HFF-Myc (cell line): Measurements from ENCODE around the gene MATN1.

ENCODE experiments used
- DNase-seq: peaks from one replicate; pipeline ENCODE4 v3.0.0-alpha.2; 2011; ENCODE audit warnings: low read depth; ENCODE audit errors: extremely low read depth
- H3K4me3 ChIP-seq: replicated peaks from 2 replicates; pipeline ENCODE4 v1.5.1; 2011; ENCODE audit warnings: low read depth, mild to moderate bottlenecking, control low read depth, low read length
- TF ChIP-seq, protein P1 (sequence below): IDR thresholded peaks from 2 replicates; pipeline ENCODE4 v1.5.1; 2012; ENCODE audit warnings: mild to moderate bottlenecking, low read depth, low read length, control low read depth; ENCODE audit errors: missing control alignments

Gene MATN1

DNA sequence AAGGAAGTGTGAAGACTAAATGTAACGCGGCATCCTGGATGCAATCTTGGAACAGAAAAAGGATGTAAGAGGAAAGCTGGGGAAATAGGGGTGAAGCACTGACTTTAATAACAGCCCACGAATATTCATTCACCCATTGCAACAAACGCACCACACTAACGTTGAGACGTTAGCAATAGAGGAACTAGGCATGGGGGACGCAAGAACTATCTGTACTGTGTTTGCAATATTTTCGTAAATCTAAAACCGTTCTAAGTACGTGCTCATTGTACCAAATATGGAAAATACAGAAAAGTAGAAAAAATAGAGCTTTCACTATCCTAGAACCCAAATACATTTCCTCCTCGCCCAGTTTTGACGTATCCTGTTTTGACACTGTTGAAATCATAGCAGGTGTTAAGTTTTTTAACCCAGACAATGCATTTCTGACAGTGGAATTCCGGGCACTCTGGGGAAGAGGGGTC lies 30.3 kb upstream of the MATN1 start:
- no peak overlapping the region for H3K4me3 ChIP-seq
- TF ChIP-seq, protein P1, sequence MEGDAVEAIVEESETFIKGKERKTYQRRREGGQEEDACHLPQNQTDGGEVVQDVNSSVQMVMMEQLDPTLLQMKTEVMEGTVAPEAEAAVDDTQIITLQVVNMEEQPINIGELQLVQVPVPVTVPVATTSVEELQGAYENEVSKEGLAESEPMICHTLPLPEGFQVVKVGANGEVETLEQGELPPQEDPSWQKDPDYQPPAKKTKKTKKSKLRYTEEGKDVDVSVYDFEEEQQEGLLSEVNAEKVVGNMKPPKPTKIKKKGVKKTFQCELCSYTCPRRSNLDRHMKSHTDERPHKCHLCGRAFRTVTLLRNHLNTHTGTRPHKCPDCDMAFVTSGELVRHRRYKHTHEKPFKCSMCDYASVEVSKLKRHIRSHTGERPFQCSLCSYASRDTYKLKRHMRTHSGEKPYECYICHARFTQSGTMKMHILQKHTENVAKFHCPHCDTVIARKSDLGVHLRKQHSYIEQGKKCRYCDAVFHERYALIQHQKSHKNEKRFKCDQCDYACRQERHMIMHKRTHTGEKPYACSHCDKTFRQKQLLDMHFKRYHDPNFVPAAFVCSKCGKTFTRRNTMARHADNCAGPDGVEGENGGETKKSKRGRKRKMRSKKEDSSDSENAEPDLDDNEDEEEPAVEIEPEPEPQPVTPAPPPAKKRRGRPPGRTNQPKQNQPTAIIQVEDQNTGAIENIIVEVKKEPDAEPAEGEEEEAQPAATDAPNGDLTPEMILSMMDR: no peak
- no peak for DNase-seq

DNA sequence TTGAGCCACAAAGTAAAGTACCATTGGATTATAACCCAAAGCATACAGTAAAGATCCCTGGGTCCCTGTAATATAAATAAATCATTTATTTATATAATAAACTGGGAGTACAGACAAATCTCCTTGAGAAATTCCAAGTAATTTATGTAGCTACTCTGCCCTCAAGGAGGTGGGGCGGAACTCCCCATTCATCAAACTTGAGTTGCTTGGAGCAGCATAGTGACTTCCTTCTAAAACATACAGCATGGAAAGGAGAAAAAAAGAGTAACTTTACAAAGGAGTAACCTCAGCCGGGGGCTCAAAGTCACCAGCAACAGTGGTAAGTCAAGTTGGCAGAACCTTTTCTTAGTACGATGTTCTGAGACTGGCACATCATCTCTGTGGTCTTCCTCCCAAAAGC lies 29.7 kb upstream of the MATN1 start:
- DNase-seq: no peak
- no peak overlapping the region for H3K4me3 ChIP-seq
- TF ChIP-seq, protein P1: no peak

DNA sequence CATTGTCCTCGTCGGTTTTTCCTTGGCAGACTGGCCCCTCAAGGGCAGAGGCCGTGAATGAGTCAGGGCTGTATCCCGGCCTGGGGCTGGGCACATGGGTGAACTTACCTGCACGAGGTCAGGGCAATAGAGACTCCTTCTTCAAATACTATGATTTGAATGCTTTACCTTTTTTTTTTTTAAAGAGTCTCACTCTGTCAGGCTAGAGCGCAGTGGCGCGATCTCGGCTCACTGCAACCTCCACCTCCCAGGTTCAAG lies 29.2 kb upstream of the MATN1 start:
- no peak overlapping the region for H3K4me3 ChIP-seq
- no peak for DNase-seq
- TF ChIP-seq, protein P1: no peak

DNA sequence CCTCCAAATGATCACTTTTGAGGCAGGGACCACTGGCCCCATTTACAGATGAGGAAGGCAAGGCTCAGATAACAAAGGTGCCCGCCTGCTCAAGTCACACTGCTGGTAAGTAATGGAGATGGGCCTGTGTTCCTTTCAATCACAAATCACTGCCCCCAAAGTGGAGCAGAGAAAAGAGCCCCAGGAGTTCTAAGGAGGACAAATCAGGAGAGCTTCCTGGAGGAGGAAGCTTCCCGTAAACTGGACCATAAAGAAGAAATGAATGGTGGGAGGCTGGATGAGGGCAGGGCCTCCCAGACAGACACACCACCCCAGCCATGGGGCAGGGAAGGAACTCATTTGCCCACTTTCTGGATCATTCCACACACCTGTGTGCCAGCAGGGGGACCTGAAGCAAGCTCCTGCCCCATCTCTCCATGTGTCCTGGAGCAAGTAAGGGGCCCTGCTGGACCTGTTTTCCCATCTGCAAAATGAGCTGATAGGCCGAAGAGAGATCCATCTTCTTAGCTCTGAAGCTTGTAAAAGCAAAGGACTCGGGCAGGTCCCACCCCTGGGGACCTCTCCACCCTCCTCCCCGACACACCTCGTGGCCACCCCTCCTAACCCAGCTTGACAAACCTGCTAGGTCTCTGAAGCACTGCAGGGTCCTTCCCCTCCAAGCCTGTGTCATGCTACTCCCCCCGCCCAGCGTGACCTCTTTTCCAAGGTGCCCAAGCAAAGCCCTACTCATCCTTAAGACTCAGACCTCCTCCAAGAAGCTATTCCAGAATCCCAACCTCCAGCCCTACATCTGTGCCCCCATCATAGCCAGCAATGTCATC lies 28.7 kb upstream of the MATN1 start:
- TF ChIP-seq, protein P1: no peak
- DNase-seq: no peak
- H3K4me3 ChIP-seq: no peak overlapping the region

DNA sequence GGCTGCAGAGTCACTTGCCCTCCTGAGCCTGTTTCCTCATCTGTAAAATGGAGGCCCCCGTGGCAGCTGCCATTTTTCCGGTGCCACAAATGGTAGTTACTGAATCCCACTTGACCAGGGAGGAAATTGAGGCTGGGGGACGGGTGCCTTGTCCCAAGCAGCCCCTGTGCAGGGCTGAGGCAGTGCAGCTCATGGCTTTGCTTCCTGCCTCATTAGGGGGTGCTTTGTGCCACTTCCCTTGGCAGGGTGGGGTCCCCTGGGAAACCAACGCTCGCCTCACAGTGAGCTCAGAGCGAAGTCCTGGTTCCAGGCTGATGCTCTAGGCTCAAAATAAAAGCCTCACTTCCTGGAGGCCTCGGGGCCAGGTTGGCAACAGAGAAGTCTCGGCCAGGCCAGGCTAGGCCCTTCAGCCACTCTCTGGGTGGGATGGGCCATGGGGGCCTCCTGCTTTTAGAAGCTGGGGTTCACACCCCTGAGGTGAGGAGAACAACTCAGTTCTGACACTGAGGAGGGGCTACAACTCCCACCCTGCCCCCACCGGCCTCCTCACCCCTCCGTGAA lies 27.4 kb upstream of the MATN1 start:
- H3K4me3 ChIP-seq: no peak overlapping the region
- TF ChIP-seq, protein P1: no peak

DNA sequence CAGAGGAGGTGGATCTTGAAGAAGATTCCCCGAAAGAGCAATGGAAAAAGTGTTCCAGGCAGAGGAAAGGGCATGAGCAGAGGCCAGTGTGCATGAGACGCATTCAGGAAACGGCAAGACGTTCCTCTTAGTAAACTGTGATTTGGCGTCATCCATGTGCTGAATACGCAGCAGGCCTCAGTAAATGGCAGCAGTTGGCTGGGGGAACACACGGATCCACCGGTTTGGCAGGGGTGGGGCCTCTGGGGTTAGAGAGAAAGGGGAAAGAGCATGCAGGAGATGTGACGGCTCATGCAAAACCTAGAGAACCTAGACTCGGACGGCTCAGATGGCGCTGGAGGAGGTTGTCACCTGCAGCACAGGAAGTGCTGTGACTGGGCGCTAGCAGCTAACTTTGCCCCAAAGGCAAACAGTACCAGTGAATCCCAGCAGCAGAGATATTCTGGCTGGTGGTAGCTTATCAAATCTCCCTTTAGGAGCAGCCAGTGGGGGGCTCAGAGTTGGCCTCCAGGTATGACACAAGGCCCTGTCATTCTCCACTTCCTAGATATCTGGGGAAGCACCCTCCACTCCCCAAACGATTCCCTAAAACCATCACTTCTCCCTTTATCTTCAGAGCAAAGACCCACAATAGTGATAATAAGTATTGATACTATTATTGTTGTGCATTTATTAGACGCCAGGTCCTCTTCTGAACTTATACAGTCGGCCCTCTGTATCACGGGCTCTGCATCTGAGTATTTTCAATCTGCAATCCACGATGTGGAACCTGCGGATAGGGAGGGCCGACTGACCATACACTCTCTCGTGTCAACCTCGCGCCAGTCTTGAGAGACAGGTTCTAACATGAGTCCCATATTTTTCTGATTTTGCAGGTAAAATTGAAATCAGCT lies 26.6 kb upstream of the MATN1 start:
- DNase-seq: no peak
- TF ChIP-seq, protein P1: no peak
- no peak overlapping the region for H3K4me3 ChIP-seq

More for the DNA sequence above, 27.4 kb upstream of the MATN1 start:
- no peak for DNase-seq
